DOHH2 (cell line): ENCODE results near the gene CHRNB2.

Experiments
- CTCF ChIP-seq: fragments of 200-600 bp; sonication (generic); IDR thresholded peaks from one replicate; pipeline ENCODE4 v1.5.1; 2014; ENCODE audit warnings: antibody characterized with exemption, mild to moderate bottlenecking, low read depth, low read length; ENCODE audit not compliant: poor library complexity, severe bottlenecking
- EZH2phosphoT487 ChIP-seq: fragments of 200-600 bp; sonication (generic); IDR thresholded peaks from 2 replicates; pipeline ENCODE4 v1.6.1; 2017; ENCODE audit warnings: borderline replicate concordance, mild to moderate bottlenecking, antibody characterized with exemption, low read length, moderate library complexity, mixed read lengths

DNA sequence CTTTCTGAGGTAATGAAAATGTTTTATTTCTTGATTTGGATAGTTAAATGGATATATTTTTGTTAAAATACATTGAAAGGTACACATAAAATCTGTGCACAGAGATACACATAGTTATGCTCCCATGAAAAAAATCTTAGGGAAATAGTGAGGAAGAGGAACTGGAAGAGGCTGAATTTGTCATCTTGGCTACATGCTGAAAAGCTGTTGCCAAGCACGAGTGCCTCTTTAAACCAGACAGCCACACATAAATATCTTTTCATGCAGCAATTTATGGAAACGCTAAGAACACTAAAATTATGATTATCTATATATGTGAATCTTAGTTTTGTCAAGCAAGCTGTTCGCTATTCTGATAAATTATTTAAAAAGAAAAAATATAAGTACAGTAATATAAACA, 53.2 kb downstream of the CHRNB2 start:
- no peak for TF ChIP-seq CTCF
- no peak for TF ChIP-seq EZH2phosphoT487
